NCI-H345 (cell line): ENCODE measurements around the gene TMEM252.

Source experiments
- DNase-seq: peaks from one replicate; lab custom pipeline; 2025; lab: John Stamatoyannopoulos, UW

TMEM252 gene

GRCh38 chr9:68541568-68541967 lies 885 bp upstream of the TMEM252 start:
- no peak for DNase-seq

GRCh38 chr9:68538200-68538599 lies 2.5 kb downstream of the TMEM252 start:
- DNase-seq: no peak

- no peak for DNase-seq
These were observed 3.1 kb downstream of the TMEM252 start for GRCh38 chr9:68537616-68537880.

- no peak for DNase-seq
These were observed 3.6 kb downstream of the TMEM252 start for GRCh38 chr9:68536876-68537615.

- no peak for DNase-seq
These were observed 7.0 kb downstream of the TMEM252 start for GRCh38 chr9:68533678-68534077.

- no peak for DNase-seq
These were observed 8.6 kb downstream of the TMEM252 start for GRCh38 chr9:68532131-68532530.

- DNase-seq: no peak
These were observed 10.1 kb downstream of the TMEM252 start for GRCh38 chr9:68530618-68531017.

GRCh38 chr9:68523367-68523936 lies 17.2 kb downstream of the TMEM252 start:
- no peak for DNase-seq

GRCh38 chr9:68522954-68523353 lies 17.7 kb downstream of the TMEM252 start:
- DNase-seq: no peak

GRCh38 chr9:68522131-68522530 lies 18.6 kb downstream of the TMEM252 start:
- DNase-seq: no peak

- no peak for DNase-seq
These were observed 25.2 kb downstream of the TMEM252 start for GRCh38 chr9:68515326-68516017.

- no peak for DNase-seq
These were observed 26.7 kb downstream of the TMEM252 start for GRCh38 chr9:68513981-68514380.

GRCh38 chr9:68513385-68513784 lies 27.3 kb downstream of the TMEM252 start:
- DNase-seq: no peak

- DNase-seq: no peak
These were observed 31.0 kb downstream of the TMEM252 start for GRCh38 chr9:68509689-68510088.

- DNase-seq: no peak
These were observed 32.1 kb downstream of the TMEM252 start for GRCh38 chr9:68508547-68508946.

GRCh38 chr9:68507806-68508145 lies 32.9 kb downstream of the TMEM252 start:
- DNase-seq: no peak

GRCh38 chr9:68507130-68507805 lies 33.4 kb downstream of the TMEM252 start:
- no peak for DNase-seq

GRCh38 chr9:68506551-68506950 lies 34.1 kb downstream of the TMEM252 start:
- no peak for DNase-seq

GRCh38 chr9:68505681-68506409 lies 34.8 kb downstream of the TMEM252 start:
- no peak for DNase-seq

- no peak for DNase-seq
These were observed 38.4 kb downstream of the TMEM252 start for GRCh38 chr9:68502279-68502678.

GRCh38 chr9:68500457-68501381 lies 40.0 kb downstream of the TMEM252 start:
- no peak for DNase-seq
